Measurements from ENCODE around the gene ADAMTS13. TPM values are rescaled to one million over a fixed set of nuclear protein-coding genes. Genes with fewer than 3 reads are reported as not detected.

The ADAMTS13 gene
- total and polyA plus RNA-seq, 2 donors (not counting 3 experiments of a cell fraction or from before 2014, with no cell fraction given) = 1.5 to 2.5 TPM

- ChIA-PET POLR2A (no interaction called here), CTCF (interaction anchor here (0.8 to 2.2 kb wide), 4 partner anchors 9 to 467 kb away, joined by 3 to 9 read pairs (median 3); partner anchors contain the start of gene SLC2A6)
- Histone ChIP-seq H3K27ac (ENCODE audit: insufficient read depth, low read depth, low read length) (no peak overlapping the region), H3K4me2 (ENCODE audit: insufficient read depth, low read length) (no peak overlapping the region), H3K9ac (replicated peaks; ENCODE audit: extremely low read depth, insufficient read depth, low read length) (no peak overlapping the region), H3K4me1 (ENCODE audit: control insufficient read depth, extremely low read depth, insufficient read depth, low read length) (no peaks in the 10 kb centered on the region), H3K4me3 (replicated peaks in 1 of 3; ENCODE audit: insufficient read depth in 1 of 3, low read depth in 1 of 3, low read length in 3 of 3) (no peak overlapping the region), H3K9me1 (replicated peaks; ENCODE audit: control insufficient read depth, extremely low read depth, insufficient read depth, low read length) (no peaks in the 10 kb centered on the region), H4K20me1 (replicated peaks; ENCODE audit: control insufficient read depth, extremely low read depth, insufficient read depth, low read length) (no peaks in the 10 kb centered on the region), H3K36me3 (ENCODE audit: control insufficient read depth in 2 of 2, extremely low read depth in 1 of 2, insufficient read depth in 2 of 2, low read length in 2 of 2) (no peaks in the 10 kb centered on the region), H2AFZ (ENCODE audit: low read depth, low read length) (no peak overlapping the region), H3K79me2 (ENCODE audit: control insufficient read depth, insufficient read depth, low read length) (no peaks in the 10 kb centered on the region), H3K9me3 (replicated peaks; ENCODE audit: control insufficient read depth, insufficient read depth, low read length) (no peaks in the 10 kb centered on the region), H3K27me3 (ENCODE audit: control insufficient read depth in 2 of 2, insufficient read depth in 2 of 2, low read length in 2 of 2) (no peaks in the 10 kb centered on the region)
- dilution Hi-C loops (cut with MboI; ENCODE audit: extremely low pct_ligation_motif_present, low sequenced_read_pairs) = no loop called here
- FAIRE-seq = no peak
- DNase-seq (ENCODE audit: low read depth, low spot score) = no peak
- BruUV-seq (replicated peaks) = no TSS peak
- intact Hi-C loops (cut with micrococcal nuclease) = no loop called here
- TF ChIP-seq POLR2AphosphoS5 (IDR thresholded peaks at IDR 0.05; ENCODE audit: insufficient read depth, low read depth, low read length) (no peak), JUN (IDR thresholded peaks at IDR 0.05; ENCODE audit: borderline replicate concordance, insufficient read depth, insufficient read length, low read depth) (no peak), POLR2A (IDR thresholded peaks at IDR 0.05; ENCODE audit: low read depth, low read length) (no peak), MYC (IDR thresholded peaks at IDR 0.05; ENCODE audit: low read depth, low read length) (no peak), GATA2 (IDR thresholded peaks at IDR 0.05; ENCODE audit: insufficient read depth, insufficient read length, low read depth, low read length) (no peak), FOS (IDR thresholded peaks at IDR 0.05; ENCODE audit: borderline replicate concordance, insufficient read depth, low read length) (no peak), EZH2 (IDR thresholded peaks at IDR 0.05; ENCODE audit: borderline replicate concordance, low read depth, low read length, severe bottlenecking) (no peak)
- TF ChIP-seq, protein P1, sequence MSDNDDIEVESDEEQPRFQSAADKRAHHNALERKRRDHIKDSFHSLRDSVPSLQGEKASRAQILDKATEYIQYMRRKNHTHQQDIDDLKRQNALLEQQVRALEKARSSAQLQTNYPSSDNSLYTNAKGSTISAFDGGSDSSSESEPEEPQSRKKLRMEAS (IDR thresholded peaks at IDR 0.05; ENCODE audit: insufficient read depth, insufficient read length) = no peak
- TF ChIP-seq, protein P2, sequence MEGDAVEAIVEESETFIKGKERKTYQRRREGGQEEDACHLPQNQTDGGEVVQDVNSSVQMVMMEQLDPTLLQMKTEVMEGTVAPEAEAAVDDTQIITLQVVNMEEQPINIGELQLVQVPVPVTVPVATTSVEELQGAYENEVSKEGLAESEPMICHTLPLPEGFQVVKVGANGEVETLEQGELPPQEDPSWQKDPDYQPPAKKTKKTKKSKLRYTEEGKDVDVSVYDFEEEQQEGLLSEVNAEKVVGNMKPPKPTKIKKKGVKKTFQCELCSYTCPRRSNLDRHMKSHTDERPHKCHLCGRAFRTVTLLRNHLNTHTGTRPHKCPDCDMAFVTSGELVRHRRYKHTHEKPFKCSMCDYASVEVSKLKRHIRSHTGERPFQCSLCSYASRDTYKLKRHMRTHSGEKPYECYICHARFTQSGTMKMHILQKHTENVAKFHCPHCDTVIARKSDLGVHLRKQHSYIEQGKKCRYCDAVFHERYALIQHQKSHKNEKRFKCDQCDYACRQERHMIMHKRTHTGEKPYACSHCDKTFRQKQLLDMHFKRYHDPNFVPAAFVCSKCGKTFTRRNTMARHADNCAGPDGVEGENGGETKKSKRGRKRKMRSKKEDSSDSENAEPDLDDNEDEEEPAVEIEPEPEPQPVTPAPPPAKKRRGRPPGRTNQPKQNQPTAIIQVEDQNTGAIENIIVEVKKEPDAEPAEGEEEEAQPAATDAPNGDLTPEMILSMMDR (IDR thresholded peaks at IDR 0.05; ENCODE audit: extremely low read depth in 1 of 2, insufficient read depth in 1 of 2, low read depth in 1 of 2, low read length in 2 of 2) = no peak
These were observed 67.4 kb downstream of the ADAMTS13 start for GRCh38 chr9:133489253-133490190.

Measured in endothelial cell of umbilical vein (primary cell).